Measurements from ENCODE around the gene B3GALT4. TPM values are rescaled to one million over a fixed set of nuclear protein-coding genes. Genes with fewer than 3 reads are reported as not detected.

B3GALT4 gene
- total and polyA plus RNA-seq, 12 donors = 2.6 to 23.7 (median 13.7) TPM

DNA sequence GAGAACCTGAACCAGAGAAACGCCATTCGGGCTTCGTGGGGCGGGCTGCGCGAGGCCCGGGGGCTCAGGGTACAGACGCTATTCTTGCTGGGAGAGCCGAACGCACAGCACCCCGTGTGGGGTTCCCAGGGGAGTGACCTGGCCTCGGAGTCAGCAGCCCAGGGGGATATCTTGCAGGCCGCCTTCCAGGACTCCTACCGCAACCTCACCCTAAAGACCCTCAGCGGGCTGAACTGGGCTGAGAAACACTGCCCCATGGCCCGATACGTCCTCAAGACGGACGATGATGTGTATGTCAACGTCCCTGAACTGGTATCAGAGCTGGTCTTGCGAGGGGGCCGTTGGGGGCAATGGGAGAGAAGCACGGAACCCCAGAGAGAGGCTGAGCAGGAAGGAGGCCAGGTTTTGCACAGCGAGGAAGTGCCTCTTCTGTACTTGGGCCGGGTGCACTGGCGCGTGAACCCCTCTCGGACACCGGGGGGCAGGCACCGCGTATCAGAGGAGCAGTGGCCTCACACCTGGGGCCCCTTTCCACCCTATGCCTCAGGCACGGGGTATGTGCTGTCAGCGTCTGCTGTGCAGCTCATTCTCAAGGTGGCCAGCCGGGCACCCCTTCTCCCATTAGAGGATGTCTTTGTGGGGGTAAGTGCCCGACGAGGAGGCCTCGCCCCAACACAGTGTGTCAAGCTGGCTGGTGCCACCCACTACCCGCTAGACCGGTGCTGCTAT, 904 bp downstream of the B3GALT4 start:
- peaks cover 17 to 46% of the 10 kb centered on the region in 2 donors for H3K4me1 ChIP-seq (replicated peaks in 1 of 2)
- WGBS, 4 donors = 48 to 58% (median 54%) methylated on average over 10 to 39 of the region's 39 CpGs
- no peaks in the 10 kb centered on the region for H3K9me3 ChIP-seq (replicated peaks in 1 of 3)
- H3K27ac ChIP-seq = peak overlapping the region; percentile 65 to 99 (median 78)
- H3K27me3 ChIP-seq = no peaks in the 10 kb centered on the region
- intact Hi-C loops (cut with DNase I) = no loop called here
- DNase-seq = no peak
- H3K4me3 ChIP-seq = peak overlapping the region in 3 of 4 donors; percentile 42 to 93 (median 68)
- H3K36me3 ChIP-seq (replicated peaks in 1 of 2) = peaks cover 0 to 63% of the 10 kb centered on the region in 2 donors
- TF ChIP-seq POLR2A (IDR thresholded peaks at IDR 0.05) = no peak
- TF ChIP-seq, protein P1, sequence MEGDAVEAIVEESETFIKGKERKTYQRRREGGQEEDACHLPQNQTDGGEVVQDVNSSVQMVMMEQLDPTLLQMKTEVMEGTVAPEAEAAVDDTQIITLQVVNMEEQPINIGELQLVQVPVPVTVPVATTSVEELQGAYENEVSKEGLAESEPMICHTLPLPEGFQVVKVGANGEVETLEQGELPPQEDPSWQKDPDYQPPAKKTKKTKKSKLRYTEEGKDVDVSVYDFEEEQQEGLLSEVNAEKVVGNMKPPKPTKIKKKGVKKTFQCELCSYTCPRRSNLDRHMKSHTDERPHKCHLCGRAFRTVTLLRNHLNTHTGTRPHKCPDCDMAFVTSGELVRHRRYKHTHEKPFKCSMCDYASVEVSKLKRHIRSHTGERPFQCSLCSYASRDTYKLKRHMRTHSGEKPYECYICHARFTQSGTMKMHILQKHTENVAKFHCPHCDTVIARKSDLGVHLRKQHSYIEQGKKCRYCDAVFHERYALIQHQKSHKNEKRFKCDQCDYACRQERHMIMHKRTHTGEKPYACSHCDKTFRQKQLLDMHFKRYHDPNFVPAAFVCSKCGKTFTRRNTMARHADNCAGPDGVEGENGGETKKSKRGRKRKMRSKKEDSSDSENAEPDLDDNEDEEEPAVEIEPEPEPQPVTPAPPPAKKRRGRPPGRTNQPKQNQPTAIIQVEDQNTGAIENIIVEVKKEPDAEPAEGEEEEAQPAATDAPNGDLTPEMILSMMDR (IDR thresholded peaks at IDR 0.05) = no peak

DNA sequence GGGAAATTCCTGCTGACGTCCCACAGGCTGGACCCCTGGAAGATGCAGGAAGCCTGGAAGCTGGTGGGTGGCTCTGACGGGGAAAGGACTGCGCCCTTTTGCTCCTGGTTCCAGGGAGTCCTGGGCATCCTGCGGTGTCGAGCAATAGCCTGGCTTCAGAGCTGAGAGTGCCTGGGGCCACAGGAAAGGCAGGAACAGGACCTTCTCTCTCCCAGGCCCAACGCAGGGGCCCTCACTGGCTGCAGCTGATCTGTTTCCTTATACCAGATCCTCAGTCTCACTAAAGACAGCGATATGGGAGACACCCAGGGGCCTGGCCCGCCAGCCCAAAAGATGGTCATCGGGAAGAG, 1.4 kb downstream of the B3GALT4 start:
- WGBS, 4 donors = 81 to 88% (median 85%) methylated on average over 7 to 9 of the region's 9 CpGs
- Histone ChIP-seq H3K36me3 (replicated peaks in 1 of 2) (peaks cover 0 to 63% of the 10 kb centered on the region in 2 donors), H3K4me3 (no peak overlapping the region), H3K9me3 (replicated peaks in 1 of 3) (no peaks in the 10 kb centered on the region), H3K27ac (peak overlapping the region in 2 of 5 donors; percentile 89 to 99), H3K4me1 (replicated peaks in 1 of 2) (peaks cover 14 to 41% of the 10 kb centered on the region in 2 donors), H3K27me3 (no peaks in the 10 kb centered on the region)
- no peak for TF ChIP-seq POLR2A (IDR thresholded peaks at IDR 0.05)
- TF ChIP-seq, protein P1 (IDR thresholded peaks at IDR 0.05) = no peak
- DNase-seq = no peak
- intact Hi-C loops (cut with DNase I) = no loop called here

DNA sequence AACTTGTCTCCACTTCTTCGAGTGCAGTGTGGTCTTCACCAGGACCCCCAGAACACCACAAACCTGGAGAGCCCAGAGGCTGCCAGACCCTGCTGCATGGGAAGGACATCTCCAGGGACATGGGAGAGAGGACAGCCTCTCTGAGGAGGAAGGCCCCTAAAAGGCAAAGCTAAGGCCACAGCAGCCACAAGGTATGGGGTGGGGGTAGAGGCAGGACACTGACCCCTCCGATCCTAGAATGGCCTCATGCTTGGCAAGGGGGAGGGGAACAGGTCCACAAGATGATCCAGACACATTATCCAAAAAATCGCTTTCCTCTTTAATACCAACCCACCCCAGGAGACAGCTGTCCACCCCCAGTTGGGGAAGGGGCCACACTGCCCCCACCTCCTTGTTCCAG, 1.9 kb downstream of the B3GALT4 start:
- peaks cover 13 to 36% of the 10 kb centered on the region in 2 donors for H3K4me1 ChIP-seq (replicated peaks in 1 of 2)

GRCh38 chr6:33279257-33279695, 2.4 kb downstream of the B3GALT4 start:
- intact Hi-C loops (cut with DNase I) = no loop called here
- H3K4me1 ChIP-seq (replicated peaks in 1 of 2) = peaks cover 9 to 31% of the 10 kb centered on the region in 2 donors
- no peaks in the 10 kb centered on the region for H3K27me3 ChIP-seq
- H3K27ac ChIP-seq = no peak overlapping the region
- TF ChIP-seq, protein P1 (IDR thresholded peaks at IDR 0.05) = no peak
- no peak for TF ChIP-seq POLR2A (IDR thresholded peaks at IDR 0.05)
- H3K9me3 ChIP-seq (replicated peaks in 1 of 3) = no peaks in the 10 kb centered on the region
- WGBS, 4 donors = 52 to 75% (median 69%) methylated on average over 8 to 13 of the region's 13 CpGs
- peaks cover 0 to 64% of the 10 kb centered on the region in 2 donors for H3K36me3 ChIP-seq (replicated peaks in 1 of 2)
- no peak overlapping the region for H3K4me3 ChIP-seq
- DNase-seq = no peak

More for the DNA sequence above, 1.9 kb downstream of the B3GALT4 start:
- TF ChIP-seq, protein P1 (IDR thresholded peaks at IDR 0.05) = no peak
- no peak for TF ChIP-seq POLR2A (IDR thresholded peaks at IDR 0.05)
- Histone ChIP-seq H3K4me3 (no peak overlapping the region), H3K27me3 (no peaks in the 10 kb centered on the region), H3K27ac (no peak overlapping the region), H3K9me3 (replicated peaks in 1 of 3) (no peaks in the 10 kb centered on the region), H3K36me3 (replicated peaks in 1 of 2) (peaks cover 0 to 64% of the 10 kb centered on the region in 2 donors)
- intact Hi-C loops (cut with DNase I) = no loop called here
- no peak for DNase-seq
- 83 to 94% (median 93%) methylated on average over 3 of the region's 3 CpGs for WGBS, 4 donors

All from adrenal gland (tissue), 12 donors.